DMS 273 (cell line): ENCODE results near the gene SLX9.
A peak's percentile ranks its signal among the peaks of the same experiment; 100 is the strongest.
"Not testable (repeated sequence)": the region's sequence is repeated elsewhere in the genome, so short reads cannot be mapped to it uniquely, and the experiment has no call there.

Source experiments
- DNase-seq: peaks from one replicate; lab custom pipeline; 2025; ENCODE audit not compliant: unreplicated experiment; lab: John Stamatoyannopoulos, UW

The SLX9 gene

GRCh38 chr21:44928500-44929241 lies 11.2 kb upstream of the SLX9 start:
- DNase-seq, result not testable (repeated sequence)

- no peak for DNase-seq
Observed at GRCh38 chr21:44929242-44929798, 10.5 kb upstream of the SLX9 start.

GRCh38 chr21:44929799-44930542 lies 9.9 kb upstream of the SLX9 start:
- DNase-seq, result no peak

- DNase-seq, result no peak
Observed at GRCh38 chr21:44930543-44930981, 9.3 kb upstream of the SLX9 start.

- DNase-seq, result peak; percentile 43
Observed at GRCh38 chr21:44931137-44931500, 8.7 kb upstream of the SLX9 start.

- peak; percentile 37 for DNase-seq
Observed at GRCh38 chr21:44931501-44932407, 8.1 kb upstream of the SLX9 start.

GRCh38 chr21:44932408-44933181 lies 7.2 kb upstream of the SLX9 start:
- peak; percentile 66 for DNase-seq

GRCh38 chr21:44933199-44933917 lies 6.5 kb upstream of the SLX9 start:
- DNase-seq, result no peak

- no peak for DNase-seq
Observed at GRCh38 chr21:44933918-44934260, 5.9 kb upstream of the SLX9 start.

- no peak for DNase-seq
Observed at GRCh38 chr21:44934276-44934675, 5.6 kb upstream of the SLX9 start.

- DNase-seq, result no peak
Observed at GRCh38 chr21:44934797-44935532, 4.9 kb upstream of the SLX9 start.

- DNase-seq, result no peak
Observed at GRCh38 chr21:44935533-44935927, 4.3 kb upstream of the SLX9 start.

GRCh38 chr21:44938772-44939531 lies 877 bp upstream of the SLX9 start:
- DNase-seq, result no peak

- peak; percentile 71 for DNase-seq
Observed at GRCh38 chr21:44940116-44940631, 345 bp downstream of the SLX9 start.

GRCh38 chr21:44941567-44941966 lies 1.7 kb downstream of the SLX9 start:
- no peak for DNase-seq

- no peak for DNase-seq
Observed at GRCh38 chr21:44942566-44942965, 2.7 kb downstream of the SLX9 start.

- DNase-seq, result no peak
Observed at GRCh38 chr21:44943005-44943685, 3.3 kb downstream of the SLX9 start.
